DOHH2 (cell line): ENCODE data around the gene C1orf35.

ENCODE experiments used
- CTCF ChIP-seq: fragments of 200-600 bp; sonication (generic); IDR thresholded peaks from one replicate; pipeline ENCODE4 v1.5.1; 2014; ENCODE audit warnings: antibody characterized with exemption, mild to moderate bottlenecking, low read depth, low read length; ENCODE audit not compliant: poor library complexity, severe bottlenecking
- EZH2phosphoT487 ChIP-seq: fragments of 200-600 bp; sonication (generic); IDR thresholded peaks from 2 replicates; pipeline ENCODE4 v1.6.1; 2017; ENCODE audit warnings: borderline replicate concordance, mild to moderate bottlenecking, antibody characterized with exemption, low read length, moderate library complexity, mixed read lengths

- TF ChIP-seq CTCF (no peak), EZH2phosphoT487 (no peak)
Measured at GRCh38 chr1:228071839-228072657, 31.1 kb downstream of the C1orf35 start.
